AML-193 (cell line): ENCODE results near the gene RPH3AL.

ENCODE experiments used
- DNase-seq, 2 experiments: peaks; one replicate each; lab custom pipeline; 2025; lab: John Stamatoyannopoulos, UW

RPH3AL gene

GRCh38 chr17:300881-301280 is 51.7 kb downstream of the RPH3AL start:
- DNase-seq = no peak

- no peak for DNase-seq
These were observed 53.1 kb downstream of the RPH3AL start for GRCh38 chr17:299546-299945.

- no peak for DNase-seq
These were observed 53.7 kb downstream of the RPH3AL start for GRCh38 chr17:298791-299450.

- no peak for DNase-seq
These were observed 54.8 kb downstream of the RPH3AL start for GRCh38 chr17:297758-298157.

- no peak for DNase-seq
These were observed 55.5 kb downstream of the RPH3AL start for GRCh38 chr17:296906-297690.

GRCh38 chr17:296379-296778 is 56.2 kb downstream of the RPH3AL start:
- no peak for DNase-seq

GRCh38 chr17:292531-293382 is 59.9 kb downstream of the RPH3AL start:
- DNase-seq = no peak

GRCh38 chr17:292016-292415 is 60.6 kb downstream of the RPH3AL start:
- no peak for DNase-seq

- no peak for DNase-seq
These were observed 61.0 kb downstream of the RPH3AL start for GRCh38 chr17:291587-291986.

- DNase-seq = no peak
These were observed 62.0 kb downstream of the RPH3AL start for GRCh38 chr17:290626-291025.

GRCh38 chr17:290121-290521 is 62.5 kb downstream of the RPH3AL start:
- DNase-seq = no peak

- no peak for DNase-seq
These were observed 63.2 kb downstream of the RPH3AL start for GRCh38 chr17:289409-289808.

- no peak for DNase-seq
These were observed 63.7 kb downstream of the RPH3AL start for GRCh38 chr17:288802-289356.

GRCh38 chr17:286571-286970 is 66.0 kb downstream of the RPH3AL start:
- no peak for DNase-seq

- no peak for DNase-seq
These were observed 66.7 kb downstream of the RPH3AL start for GRCh38 chr17:285751-286422.

GRCh38 chr17:284676-285355 is 67.8 kb downstream of the RPH3AL start:
- DNase-seq = no peak

GRCh38 chr17:283911-284675 is 68.5 kb downstream of the RPH3AL start:
- no peak for DNase-seq

GRCh38 chr17:282912-283882 is 69.4 kb downstream of the RPH3AL start:
- no peak for DNase-seq
